ENCODE data around the gene TOPBP1. TPM values are rescaled to one million over a fixed set of nuclear protein-coding genes. Genes with fewer than 3 reads are reported as not detected.

Gene TOPBP1
- total RNA-seq, result 10 to 100 TPM; 22.6 to 34.3 TPM

GRCh38 chr3:133661454-133662277 lies at the start of gene TOPBP1:
Gene TOPBP1 (minus strand): TSS chr3:133661941. CDS start chr3:133661127, 814 bp downstream.
- Histone ChIP-seq H3K4me3 (peak within 1 kb of the TSS; percentile 79 to 93), H3K9me3 (no peaks in the 10 kb centered on the region), H3K27ac (peak within 1 kb of the TSS; percentile 53 to 80 (median 72)), H3K36me3 (replicated peaks in 1 of 2; ENCODE audit: insufficient read depth in 1 of 2, low read depth in 2 of 2) (peaks cover 0 to 8% of the 10 kb centered on the region in 2 donors), H3K4me1 (peaks cover 29% of the 10 kb centered on the region), H3K27me3 (no peaks in the 10 kb centered on the region)
- intact Hi-C loops (cut with DNase I), result loop anchor here (10.0 kb wide), 1 partner anchor 143 kb away; the partner anchor contains the start of gene SRPRB
- ATAC-seq (peak; percentile 88), DNase-seq (peak; percentile 74 to 82 (median 80))
- TF ChIP-seq CTCF (IDR thresholded peaks at IDR 0.05) (no peak), POLR2A (IDR thresholded peaks at IDR 0.05) (peak; percentile 20 to 74 (median 66))
- 0 to 1% methylated on average over 12 to 58 of the region's 58 CpGs for WGBS, 2 donors

- H3K27me3 ChIP-seq, result no peaks in the 10 kb centered on the region
- no peaks in the 10 kb centered on the region for H3K4me1 ChIP-seq
- intact Hi-C loops (cut with DNase I), result no loop called here
- H3K4me3 ChIP-seq, result no peak overlapping the region
- DNase-seq (no peak), ATAC-seq (no peak)
- H3K36me3 ChIP-seq (replicated peaks in 1 of 2; ENCODE audit: insufficient read depth in 1 of 2, low read depth in 2 of 2), result no peaks in the 10 kb centered on the region
- 57 to 61% methylated on average over 4 of the region's 4 CpGs for WGBS, 2 donors
- no peak for TF ChIP-seq POLR2A (IDR thresholded peaks at IDR 0.05)
- no peak for TF ChIP-seq CTCF (IDR thresholded peaks at IDR 0.05)
- no peak overlapping the region for H3K27ac ChIP-seq
- H3K9me3 ChIP-seq, result no peaks in the 10 kb centered on the region
Observed at GRCh38 chr3:133711013-133711412, 49.3 kb upstream of the TOPBP1 start.

GRCh38 chr3:133709139-133709750 lies 47.5 kb upstream of the TOPBP1 start:
- H3K9me3 ChIP-seq, result no peaks in the 10 kb centered on the region
- no peaks in the 10 kb centered on the region for H3K4me1 ChIP-seq
- no peaks in the 10 kb centered on the region for H3K27me3 ChIP-seq
- intact Hi-C loops (cut with DNase I), result no loop called here
- ATAC-seq (no peak), DNase-seq (no peak)
- H3K36me3 ChIP-seq (replicated peaks in 1 of 2; ENCODE audit: insufficient read depth in 1 of 2, low read depth in 2 of 2), result no peaks in the 10 kb centered on the region
- H3K4me3 ChIP-seq, result no peak overlapping the region
- TF ChIP-seq CTCF (IDR thresholded peaks at IDR 0.05) (peak in 1 of 7 experiments; percentile 8), POLR2A (IDR thresholded peaks at IDR 0.05) (no peak)
- no peak overlapping the region for H3K27ac ChIP-seq
- 84 to 95% methylated on average over 3 of the region's 3 CpGs for WGBS, 2 donors

- TF ChIP-seq POLR2A (IDR thresholded peaks at IDR 0.05) (no peak), CTCF (IDR thresholded peaks at IDR 0.05) (no peak)
- Histone ChIP-seq H3K4me3 (no peak overlapping the region), H3K4me1 (no peaks in the 10 kb centered on the region), H3K27me3 (no peaks in the 10 kb centered on the region), H3K36me3 (replicated peaks in 1 of 2; ENCODE audit: insufficient read depth in 1 of 2, low read depth in 2 of 2) (no peaks in the 10 kb centered on the region), H3K9me3 (no peaks in the 10 kb centered on the region), H3K27ac (no peak overlapping the region)
- ATAC-seq (no peak), DNase-seq (no peak)
- intact Hi-C loops (cut with DNase I), result no loop called here
- WGBS, 2 donors, result 73 to 81% methylated on average over 4 of the region's 4 CpGs
Observed at GRCh38 chr3:133706033-133706432, 44.3 kb upstream of the TOPBP1 start.
